Measurements from ENCODE around the gene CSRNP3. TPM values are rescaled to one million over a fixed set of nuclear protein-coding genes. Genes with fewer than 3 reads are reported as not detected.

CSRNP3 gene
- total and polyA plus RNA-seq, 10 of the 15 experiments (the other 5 are each of a cell fraction or from before 2014, with no cell fraction given): 0.03 to 5.2 (median 0.11) TPM; not detected in 1

DNA sequence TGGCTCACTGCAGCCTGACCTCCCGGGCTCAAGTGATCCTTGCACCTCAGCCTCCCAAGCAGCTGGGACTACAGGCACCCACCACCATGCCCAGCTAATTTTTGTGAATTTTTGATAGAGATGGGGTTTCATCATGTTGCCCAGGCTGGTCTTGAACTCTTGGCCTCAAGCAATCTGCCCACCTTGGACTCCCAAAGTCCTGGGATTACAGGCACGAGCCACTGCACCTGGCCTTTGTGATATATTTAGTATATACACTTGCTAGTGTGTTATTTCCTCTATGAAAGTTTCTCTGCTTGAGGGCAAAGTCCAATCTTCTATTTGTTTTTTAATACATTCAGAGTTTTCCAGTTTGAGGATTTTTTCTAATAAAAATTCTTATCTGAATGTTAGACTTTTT lies 205.3 kb downstream of the CSRNP3 start (continued):
- TF ChIP-seq PRDM15 (CRISPR knock-in tag; IDR thresholded peaks at IDR 0.05) (no peak), MXI1 (IDR thresholded peaks at IDR 0.05; ENCODE audit: low read depth, low read length) (no peak), IKZF2 (IDR thresholded peaks at IDR 0.05) (peak; percentile 89 to 90; a peak in 3 of 4 replicates), MYC (IDR thresholded peaks at IDR 0.05; ENCODE audit: insufficient read depth, insufficient read length, insufficient replicate concordance, low read length, severe bottlenecking) (no peak), ZBED1 (IDR thresholded peaks at IDR 0.05; ENCODE audit: borderline replicate concordance) (no peak), DPF2 (IDR thresholded peaks at IDR 0.05) (peak; percentile 53), NKRF (conservative IDR thresholded peaks at IDR 0.05) (0 out of 2 replicates have a peak, but pooled peaks have one; percentile 38), ZNF217 (IDR thresholded peaks at IDR 0.05) (peak; percentile 91), ZNF207 (IDR thresholded peaks at IDR 0.05; ENCODE audit: borderline replicate concordance) (no peak), E2F4 (IDR thresholded peaks at IDR 0.05; ENCODE audit: low read depth, low read length) (no peak), NFXL1 (IDR thresholded peaks at IDR 0.05; ENCODE audit: borderline replicate concordance) (no peak), NFYB (IDR thresholded peaks at IDR 0.05; ENCODE audit: insufficient read depth, low read depth, low read length) (no peak), MTA2 (IDR thresholded peaks at IDR 0.05; ENCODE audit: low read depth) (peak; percentile 24; the same call in 1 of the 2 replicates), SIX5 (IDR thresholded peaks at IDR 0.05; ENCODE audit: low read depth, low read length, severe bottlenecking) (no peak), SRF (IDR thresholded peaks at IDR 0.05; ENCODE audit: low read depth in 2 of 2, low read length in 2 of 2) (no peak), HSF1 (IDR thresholded peaks at IDR 0.05; ENCODE audit: low read depth, low read length) (no peak), NR2F1 (conservative IDR thresholded peaks at IDR 0.05) (peak; percentile 53), RB1 (IDR thresholded peaks at IDR 0.05; ENCODE audit: borderline replicate concordance) (no peak), SMARCA5 (IDR thresholded peaks at IDR 0.05) (0 out of 2 replicates have a peak, but pooled peaks have one; percentile 24)
- TF ChIP-seq, protein P1, sequence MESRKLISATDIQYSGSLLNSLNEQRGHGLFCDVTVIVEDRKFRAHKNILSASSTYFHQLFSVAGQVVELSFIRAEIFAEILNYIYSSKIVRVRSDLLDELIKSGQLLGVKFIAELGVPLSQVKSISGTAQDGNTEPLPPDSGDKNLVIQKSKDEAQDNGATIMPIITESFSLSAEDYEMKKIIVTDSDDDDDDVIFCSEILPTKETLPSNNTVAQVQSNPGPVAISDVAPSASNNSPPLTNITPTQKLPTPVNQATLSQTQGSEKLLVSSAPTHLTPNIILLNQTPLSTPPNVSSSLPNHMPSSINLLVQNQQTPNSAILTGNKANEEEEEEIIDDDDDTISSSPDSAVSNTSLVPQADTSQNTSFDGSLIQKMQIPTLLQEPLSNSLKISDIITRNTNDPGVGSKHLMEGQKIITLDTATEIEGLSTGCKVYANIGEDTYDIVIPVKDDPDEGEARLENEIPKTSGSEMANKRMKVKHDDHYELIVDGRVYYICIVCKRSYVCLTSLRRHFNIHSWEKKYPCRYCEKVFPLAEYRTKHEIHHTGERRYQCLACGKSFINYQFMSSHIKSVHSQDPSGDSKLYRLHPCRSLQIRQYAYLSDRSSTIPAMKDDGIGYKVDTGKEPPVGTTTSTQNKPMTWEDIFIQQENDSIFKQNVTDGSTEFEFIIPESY (IDR thresholded peaks at IDR 0.05): no peak

Data from GM12878 (cell line).